Neuronal stem cell (in vitro differentiated cells): ENCODE measurements around the gene RAPGEF1.

Experiments
- DNase-seq: peaks from one replicate; pipeline ENCODE4 v3.0.0-alpha.2; 2013; ENCODE audit warnings: low spot score
- H2AFZ ChIP-seq: one replicate; pipeline ENCODE4 v1.6.1; 2013; ENCODE audit warnings: mild to moderate bottlenecking, low read length, inconsistent platforms
- H2AK5ac ChIP-seq: 2 replicates; pipeline ENCODE4 v1.6.1; 2013; ENCODE audit warnings: low read depth, mild to moderate bottlenecking, inconsistent platforms, low read length, moderate library complexity, mixed read lengths
- H2BK120ac ChIP-seq: 2 replicates; pipeline ENCODE4 v1.6.1; 2013; ENCODE audit warnings: low read depth, mild to moderate bottlenecking, inconsistent platforms, low read length, moderate library complexity, mixed read lengths
- H2BK12ac ChIP-seq: one replicate; pipeline ENCODE4 v1.6.1; 2013; ENCODE audit warnings: low read length, inconsistent platforms
- H2BK15ac ChIP-seq: 2 replicates; pipeline ENCODE4 v1.6.1; 2013; ENCODE audit warnings: mild to moderate bottlenecking, low read length, inconsistent platforms, mixed read lengths
- H2BK5ac ChIP-seq: one replicate; pipeline ENCODE4 v1.6.1; 2013; ENCODE audit warnings: inconsistent platforms, mild to moderate bottlenecking, low read length, moderate library complexity
- H3K14ac ChIP-seq: one replicate; pipeline ENCODE4 v1.6.1; 2013; ENCODE audit warnings: low read length, inconsistent platforms
- H3K18ac ChIP-seq: 2 replicates; pipeline ENCODE4 v1.6.1; 2013; ENCODE audit warnings: low read length, inconsistent platforms
- H3K23ac ChIP-seq: 2 replicates; pipeline ENCODE4 v1.6.1; 2013; ENCODE audit warnings: low read depth, mild to moderate bottlenecking, mixed read lengths, low read length, inconsistent platforms; ENCODE audit not compliant: poor library complexity
- H3K27ac ChIP-seq: replicated peaks from 3 replicates; pipeline ENCODE4 v1.5.1; 2013; ENCODE audit warnings: low read length, inconsistent platforms
- H3K27me3 ChIP-seq, 3 experiments: 2 replicates each; pipeline ENCODE4 v1.6.1; 2013; ENCODE audit warnings: low read length in 3 of 3, mild to moderate bottlenecking in 2 of 3, inconsistent platforms in 1 of 3, low read depth in 1 of 3, mixed read lengths in 1 of 3, moderate library complexity in 1 of 3; ENCODE audit not compliant: control insufficient read depth in 3 of 3, insufficient read depth in 3 of 3
- H3K36me3 ChIP-seq, 2 donors: replicated peaks in 1 of 2; 2 replicates each; pipeline ENCODE4 v1.6.1; 2013; ENCODE audit warnings: low read length in 2 of 2; ENCODE audit not compliant: control insufficient read depth in 2 of 2, insufficient read depth in 2 of 2
- H3K4ac ChIP-seq: 2 replicates; pipeline ENCODE4 v1.6.1; 2013; ENCODE audit warnings: inconsistent platforms, mild to moderate bottlenecking, low read length, moderate library complexity
- H3K4me1 ChIP-seq, 2 donors: 1 replicate in 1 of 2; 2 replicates in 1 of 2; pipeline ENCODE4 v1.6.1; 2013; ENCODE audit warnings: low read length in 2 of 2, low read depth in 1 of 2; ENCODE audit not compliant: control insufficient read depth in 2 of 2, insufficient read depth in 1 of 2
- H3K4me2 ChIP-seq: one replicate; pipeline ENCODE4 v1.6.1; 2013; ENCODE audit warnings: mild to moderate bottlenecking, low read length, inconsistent platforms; ENCODE audit not compliant: insufficient read depth, poor library complexity, severe bottlenecking
- H3K4me3 ChIP-seq, 2 donors: 2 replicates each; pipeline ENCODE4 v1.5.1; 2013; ENCODE audit warnings: low read length in 2 of 2, mild to moderate bottlenecking in 2 of 2, inconsistent platforms in 1 of 2, moderate library complexity in 1 of 2
- H3K79me1 ChIP-seq: one replicate; pipeline ENCODE4 v1.6.1; 2013; ENCODE audit warnings: low read depth, mild to moderate bottlenecking, inconsistent platforms, low read length, moderate library complexity
- H3K9ac ChIP-seq: one replicate; pipeline ENCODE4 v1.6.1; 2013; ENCODE audit warnings: mild to moderate bottlenecking, low read depth, low read length, inconsistent platforms; ENCODE audit not compliant: poor library complexity
- H3K9me3 ChIP-seq, 2 donors: replicated peaks in 1 of 2; 2 replicates each; pipeline versions ENCODE3 to v1.6.1; 2013; ENCODE audit warnings: low read length in 2 of 2, mild to moderate bottlenecking in 2 of 2, inconsistent platforms in 1 of 2, low read depth in 1 of 2, mixed read lengths in 1 of 2, moderate library complexity in 1 of 2; ENCODE audit not compliant: control insufficient read depth in 2 of 2, insufficient read depth in 1 of 2
- H4K8ac ChIP-seq: one replicate; pipeline ENCODE4 v1.6.1; 2013; ENCODE audit warnings: low read depth, mild to moderate bottlenecking, inconsistent platforms, low read length, moderate library complexity
- H4K91ac ChIP-seq: one replicate; pipeline ENCODE4 v1.6.1; 2013; ENCODE audit warnings: low read length, low read depth, mild to moderate bottlenecking, inconsistent platforms; ENCODE audit not compliant: poor library complexity
- WGBS, 2 donors: extraction: QIAGEN DNeasy Blood & Tissue Kit; methylation state at CpG; one replicate each; pipeline ENCODE4 v1.1.7; 2013; ENCODE audit warnings: missing lambda C conversion rate in 2 of 2, mixed read lengths in 1 of 2; ENCODE audit not compliant: insufficient read length in 2 of 2, insufficient replicate concordance in 1 of 2; ENCODE audit errors: extremely low coverage in 2 of 2; 5-methylcytosine and 5-hydroxymethylcytosine counted together

The RAPGEF1 gene

DNA sequence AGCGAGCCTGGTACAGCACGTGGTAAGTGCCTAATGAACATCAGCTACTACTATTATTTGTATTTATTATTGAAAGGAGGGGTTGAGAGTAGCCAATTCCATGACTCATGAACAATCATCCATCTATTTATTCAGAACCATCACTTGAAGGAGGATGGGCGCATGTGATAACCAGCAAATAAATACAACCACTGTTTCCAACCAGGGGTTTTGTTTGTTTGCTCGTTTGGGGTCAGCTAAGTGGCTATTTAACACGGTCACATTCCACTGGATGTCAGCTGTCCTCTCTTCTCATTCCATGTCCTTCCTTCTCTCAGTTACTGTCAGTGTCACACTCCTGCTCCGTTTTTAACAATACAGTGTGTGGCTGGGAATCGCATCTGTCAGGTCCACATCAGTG lies 8.6 kb downstream of the RAPGEF1 start:
- Histone ChIP-seq H2BK5ac (no peak overlapping the region), H3K4me3 (no peak overlapping the region), H3K4ac (no peak overlapping the region), H3K27me3 (no peaks in the 10 kb centered on the region), H4K91ac (no peak overlapping the region), H2AFZ (no peak overlapping the region), H3K18ac (no peak overlapping the region), H2AK5ac (no peak overlapping the region), H4K8ac (no peak overlapping the region), H3K27ac (no peak overlapping the region), H2BK15ac (no peak overlapping the region), H2BK12ac (no peak overlapping the region), H3K9me3 (peaks cover 0 to 4% of the 10 kb centered on the region in 2 donors), H3K4me2 (no peak overlapping the region), H3K36me3 (peaks cover 0 to 14% of the 10 kb centered on the region in 2 donors), H3K14ac (no peak overlapping the region), H3K23ac (no peak overlapping the region), H3K4me1 (peaks cover 19 to 31% of the 10 kb centered on the region in 2 donors), H3K9ac (no peak overlapping the region), H3K79me1 (no peaks in the 10 kb centered on the region), H2BK120ac (no peak overlapping the region)
- no CpG with 5 or more reads among the region's 7 CpGs for WGBS, 2 donors
- no peak for DNase-seq

DNA sequence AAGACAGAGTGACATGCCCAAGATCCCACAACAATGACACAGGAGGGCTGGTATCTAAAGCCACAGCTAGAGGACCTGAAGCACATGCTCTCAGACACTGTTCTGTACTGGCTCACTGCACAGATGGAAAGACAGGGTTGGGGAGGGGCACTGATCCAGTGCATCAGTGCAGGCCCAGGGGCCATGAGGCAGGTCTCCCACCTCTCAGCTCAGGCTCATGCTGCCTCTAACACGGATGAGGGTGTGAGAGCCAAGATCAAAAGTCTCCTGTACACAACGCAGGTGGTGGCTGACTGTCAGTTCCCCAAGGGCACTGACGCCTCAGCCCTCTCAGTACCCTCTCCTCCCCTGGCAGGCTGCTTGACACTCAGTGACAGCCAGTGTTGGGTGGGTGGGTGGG lies 10.9 kb downstream of the RAPGEF1 start:
- H2BK5ac ChIP-seq = no peak overlapping the region
- H3K9ac ChIP-seq = peak overlapping the region; percentile 61
- H3K4me3 ChIP-seq = no peak overlapping the region
- no peaks in the 10 kb centered on the region for H3K79me1 ChIP-seq
- H3K4ac ChIP-seq = no peak overlapping the region
- H2AK5ac ChIP-seq = no peak overlapping the region
- no peaks in the 10 kb centered on the region for H3K27me3 ChIP-seq
- H3K23ac ChIP-seq = no peak overlapping the region
- H2BK12ac ChIP-seq = no peak overlapping the region
- no peak overlapping the region for H2AFZ ChIP-seq
- peaks cover 19 to 28% of the 10 kb centered on the region in 2 donors for H3K4me1 ChIP-seq
- WGBS, 2 donors = no CpG with 5 or more reads among the region's 3 CpGs
- H3K4me2 ChIP-seq = no peak overlapping the region
- no peak overlapping the region for H3K14ac ChIP-seq
- H4K8ac ChIP-seq = no peak overlapping the region
- no peak overlapping the region for H3K27ac ChIP-seq
- no peaks in the 10 kb centered on the region for H3K36me3 ChIP-seq
- H3K18ac ChIP-seq = no peak overlapping the region
- H3K9me3 ChIP-seq = peaks cover 3 to 15% of the 10 kb centered on the region in 2 donors
- H4K91ac ChIP-seq = no peak overlapping the region
- H2BK15ac ChIP-seq = no peak overlapping the region
- no peak overlapping the region for H2BK120ac ChIP-seq
- no peak for DNase-seq

DNA sequence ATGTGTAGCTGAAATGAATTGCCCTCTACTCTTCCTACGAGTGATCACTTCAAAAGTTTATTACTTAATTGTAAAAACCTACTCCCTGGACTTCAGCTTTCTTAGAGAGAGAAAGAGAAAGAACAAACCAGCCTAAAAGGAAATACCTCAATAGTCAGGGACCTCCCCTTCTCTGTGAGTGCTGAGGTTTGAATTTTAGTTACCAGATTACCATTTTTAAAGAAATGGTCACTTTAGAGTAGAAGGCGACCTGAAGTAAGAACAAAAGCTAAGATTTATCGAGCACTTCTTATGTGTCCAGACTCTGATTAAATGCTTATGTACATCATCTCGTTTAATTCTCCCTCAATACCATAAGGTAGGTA lies 11.3 kb downstream of the RAPGEF1 start:
- peaks cover 3 to 17% of the 10 kb centered on the region in 2 donors for H3K9me3 ChIP-seq
- no peak for DNase-seq
- H3K18ac ChIP-seq = no peak overlapping the region
- WGBS, 2 donors = no CpG with 5 or more reads among the region's 4 CpGs
- no peak overlapping the region for H3K14ac ChIP-seq
- H4K91ac ChIP-seq = no peak overlapping the region
- H3K27me3 ChIP-seq = no peaks in the 10 kb centered on the region
- H3K4me3 ChIP-seq = no peak overlapping the region
- peaks cover 19 to 28% of the 10 kb centered on the region in 2 donors for H3K4me1 ChIP-seq
- H3K23ac ChIP-seq = no peak overlapping the region
- H3K36me3 ChIP-seq = peaks cover 0 to 3% of the 10 kb centered on the region in 2 donors
- no peak overlapping the region for H3K27ac ChIP-seq
- H2BK12ac ChIP-seq = no peak overlapping the region
- H2AK5ac ChIP-seq = no peak overlapping the region
- H3K4ac ChIP-seq = no peak overlapping the region
- no peak overlapping the region for H2BK15ac ChIP-seq
- no peak overlapping the region for H2BK120ac ChIP-seq
- no peak overlapping the region for H3K4me2 ChIP-seq
- H2BK5ac ChIP-seq = no peak overlapping the region
- H2AFZ ChIP-seq = no peak overlapping the region
- no peaks in the 10 kb centered on the region for H3K79me1 ChIP-seq
- H3K9ac ChIP-seq = no peak overlapping the region
- no peak overlapping the region for H4K8ac ChIP-seq

DNA sequence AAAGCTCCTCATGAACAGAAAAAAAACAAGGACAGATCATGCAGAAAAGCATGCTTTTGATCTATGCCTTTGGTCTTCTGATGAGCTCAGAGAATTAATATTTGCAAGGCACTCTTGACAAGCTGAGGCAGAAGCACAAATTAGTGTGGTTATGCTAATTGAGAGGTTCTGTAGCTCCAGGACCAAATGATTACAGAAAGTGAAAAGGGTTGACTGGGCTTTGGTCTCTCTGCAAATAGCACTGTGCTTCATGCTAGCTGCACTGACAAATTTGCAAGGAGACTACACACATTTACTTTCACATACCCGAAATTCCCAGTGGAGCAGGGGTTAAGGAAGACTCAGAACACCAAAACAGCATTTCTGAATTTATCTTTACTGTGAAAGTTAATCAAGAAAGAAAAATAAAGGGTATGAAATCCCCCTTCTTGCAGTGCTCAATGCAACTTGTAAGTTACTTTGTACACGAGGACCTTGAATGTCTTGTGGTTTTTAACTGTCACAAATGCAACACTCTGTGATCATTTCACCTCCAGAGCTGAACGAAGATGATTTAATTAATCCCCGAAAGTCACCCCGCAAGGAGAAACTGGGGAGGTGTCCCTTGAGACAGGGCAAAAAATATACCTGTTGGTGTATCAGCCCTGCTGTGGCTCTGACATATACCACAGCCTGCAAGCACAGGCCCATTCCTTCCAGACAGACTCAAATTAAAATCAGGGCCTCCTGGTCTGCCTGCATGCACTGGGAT lies 11.9 kb downstream of the RAPGEF1 start:
- Histone ChIP-seq H3K9me3 (peaks cover 3 to 18% of the 10 kb centered on the region in 2 donors), H3K18ac (no peak overlapping the region), H2BK120ac (no peak overlapping the region), H3K4ac (no peak overlapping the region), H3K27me3 (no peaks in the 10 kb centered on the region), H3K4me3 (no peak overlapping the region), H3K27ac (no peak overlapping the region), H4K8ac (no peak overlapping the region), H2AFZ (no peak overlapping the region), H3K4me1 (peaks cover 19 to 28% of the 10 kb centered on the region in 2 donors), H2BK15ac (no peak overlapping the region), H3K79me1 (no peaks in the 10 kb centered on the region), H3K36me3 (peaks cover 0 to 4% of the 10 kb centered on the region in 2 donors), H3K9ac (no peak overlapping the region), H2AK5ac (no peak overlapping the region), H3K23ac (no peak overlapping the region), H3K4me2 (no peak overlapping the region), H4K91ac (no peak overlapping the region), H2BK12ac (no peak overlapping the region), H2BK5ac (no peak overlapping the region), H3K14ac (no peak overlapping the region)
- no peak for DNase-seq
- no CpG with 5 or more reads among the region's 5 CpGs for WGBS, 2 donors
